ENCODE measurements around the gene LSM7. TPM values are rescaled to one million over a fixed set of nuclear protein-coding genes. Genes with fewer than 3 reads are reported as not detected.
A peak's percentile ranks its signal among the peaks of the same experiment; 100 is the strongest.

Gene LSM7
- total RNA-seq: 57.0 TPM

DNA sequence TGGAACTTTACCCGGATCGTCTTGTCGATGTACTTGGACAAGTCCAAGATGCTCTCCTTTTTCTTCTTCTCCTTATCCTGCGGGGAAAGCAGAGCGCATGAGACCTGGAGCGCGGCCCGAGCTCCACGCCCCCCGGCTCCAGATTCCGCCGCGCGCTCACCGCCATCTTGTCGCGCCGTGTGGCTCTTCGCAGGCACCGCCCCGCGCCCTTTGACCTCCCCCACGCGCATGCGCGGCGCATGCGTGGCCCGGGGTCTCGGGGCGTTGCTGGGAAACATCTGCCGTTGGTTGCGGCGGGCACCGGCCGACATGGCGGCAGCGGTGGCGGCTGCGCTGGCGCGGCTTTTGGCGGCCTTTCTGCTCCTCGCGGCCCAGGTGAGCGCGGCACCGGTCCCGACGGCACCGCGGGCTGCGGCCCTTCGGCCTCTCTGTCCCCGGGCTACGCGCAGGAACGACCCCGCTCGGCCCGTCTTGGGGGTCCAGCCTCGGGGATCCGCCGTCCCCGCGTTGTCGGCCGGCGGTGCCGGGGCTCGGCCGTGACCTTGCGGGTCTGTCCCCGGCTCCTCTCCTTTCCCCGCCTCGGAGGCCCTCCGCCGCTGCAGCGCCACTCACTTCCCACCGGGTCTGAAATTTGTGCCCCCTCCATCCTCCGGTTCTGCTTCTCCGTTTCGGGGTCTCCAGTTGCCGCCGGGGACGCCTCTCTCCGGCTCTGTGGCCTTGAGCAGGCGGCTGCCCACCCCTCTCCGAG, at the start of gene LSM7, which contains the start of gene SPPL2B:
LSM7 (minus strand) TSS at position 186 of the 748 bp plus-strand sequence; CDS start at position 166, 20 bp downstream.
SPPL2B (plus strand) TSS at position 284 of the 748 bp plus-strand sequence; CDS start at position 310, 26 bp downstream.
- DNase-seq: peak; percentile 75

DNA sequence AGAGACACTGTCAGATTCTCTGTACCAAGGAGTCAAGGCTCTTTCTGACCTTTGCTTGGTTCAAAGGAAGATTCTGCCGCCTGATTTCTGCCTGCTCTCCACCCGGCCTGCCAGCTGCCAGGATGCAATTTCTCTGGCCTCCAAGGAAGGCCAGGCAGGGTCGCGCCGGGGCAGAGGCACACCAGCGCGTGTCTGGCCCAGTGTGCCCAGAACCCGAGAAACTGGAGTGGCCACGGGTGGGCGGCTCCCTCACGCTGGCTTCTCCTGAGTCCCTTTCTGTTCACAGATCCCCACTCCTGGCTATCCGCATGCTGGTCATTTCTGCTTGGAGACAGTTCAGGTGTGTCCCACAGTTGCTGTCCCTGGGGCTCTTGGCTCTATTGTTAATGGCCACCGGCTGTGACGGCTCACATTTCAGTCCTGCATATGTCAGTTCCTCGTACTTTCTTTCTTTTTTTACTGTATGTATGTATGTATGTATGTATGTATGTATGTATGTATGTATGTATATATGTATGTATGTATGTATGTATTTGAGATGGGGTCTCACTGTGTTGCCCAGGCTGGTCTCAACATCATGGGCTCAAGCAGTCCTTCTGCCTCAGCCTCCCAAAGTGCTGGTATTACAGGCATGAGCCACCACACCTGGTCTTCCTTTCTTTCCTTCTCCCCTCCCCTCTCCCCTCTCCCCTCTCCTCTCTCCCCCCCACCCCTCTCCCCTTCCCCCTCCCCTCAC, 48.6 kb upstream of the LSM7 start:
- no peak for DNase-seq

DNA sequence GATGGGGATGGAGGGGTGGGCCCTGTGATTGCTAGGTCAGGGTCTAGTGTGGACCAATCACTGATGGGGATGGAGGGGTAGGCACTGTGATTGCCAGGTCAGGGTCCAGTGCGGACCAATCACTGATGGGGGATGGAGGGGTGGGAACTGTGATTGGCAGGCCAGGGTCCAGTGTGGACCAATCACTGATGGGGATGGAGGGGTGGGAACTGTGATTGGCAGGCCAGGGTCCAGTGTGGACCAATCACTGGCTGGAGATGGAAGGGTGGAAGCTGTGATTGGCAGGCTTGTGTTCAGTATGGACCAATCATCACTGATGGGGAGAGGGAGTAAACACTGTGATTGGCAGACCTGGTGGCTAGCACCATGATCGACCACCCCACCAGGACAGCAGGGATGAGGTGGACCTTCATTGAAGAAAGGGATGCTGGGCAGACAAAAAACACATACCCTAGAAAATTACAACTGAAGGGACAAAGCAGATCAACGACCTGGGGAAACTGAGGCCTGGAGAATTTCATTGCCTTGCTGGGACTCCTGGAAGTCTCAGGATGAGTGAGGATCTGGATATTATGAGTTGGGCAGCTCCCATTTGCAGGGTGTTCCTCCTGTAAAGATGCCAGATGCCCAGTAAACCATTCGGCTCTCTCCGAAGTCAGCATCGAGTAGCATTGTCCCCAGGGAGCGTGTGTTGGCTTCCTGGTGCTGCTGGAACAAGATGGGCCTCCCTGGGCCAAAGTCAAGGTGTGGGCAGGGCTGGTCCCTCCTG, 47.2 kb upstream of the LSM7 start:
- no peak for DNase-seq

DNA sequence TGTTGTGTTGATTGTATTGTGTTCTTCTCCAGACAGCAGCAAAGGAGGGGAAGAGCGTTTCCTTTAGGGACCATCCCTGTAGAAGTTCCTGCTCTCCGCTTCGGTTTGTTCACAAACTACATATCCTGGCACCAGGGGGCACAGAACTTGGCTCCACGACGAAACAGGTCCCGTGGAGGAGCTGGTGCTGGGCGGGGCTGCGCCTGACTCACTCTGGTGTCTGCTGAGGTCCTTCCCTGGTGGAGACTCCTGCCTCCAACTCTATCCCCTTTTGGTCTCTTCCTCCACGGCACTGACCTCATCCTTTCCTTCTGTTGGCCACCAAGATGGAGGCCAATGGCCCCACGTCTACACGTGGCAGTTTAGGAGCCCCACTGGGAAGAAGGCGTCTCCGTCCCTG, 46.4 kb upstream of the LSM7 start:
- DNase-seq: no peak

DNA sequence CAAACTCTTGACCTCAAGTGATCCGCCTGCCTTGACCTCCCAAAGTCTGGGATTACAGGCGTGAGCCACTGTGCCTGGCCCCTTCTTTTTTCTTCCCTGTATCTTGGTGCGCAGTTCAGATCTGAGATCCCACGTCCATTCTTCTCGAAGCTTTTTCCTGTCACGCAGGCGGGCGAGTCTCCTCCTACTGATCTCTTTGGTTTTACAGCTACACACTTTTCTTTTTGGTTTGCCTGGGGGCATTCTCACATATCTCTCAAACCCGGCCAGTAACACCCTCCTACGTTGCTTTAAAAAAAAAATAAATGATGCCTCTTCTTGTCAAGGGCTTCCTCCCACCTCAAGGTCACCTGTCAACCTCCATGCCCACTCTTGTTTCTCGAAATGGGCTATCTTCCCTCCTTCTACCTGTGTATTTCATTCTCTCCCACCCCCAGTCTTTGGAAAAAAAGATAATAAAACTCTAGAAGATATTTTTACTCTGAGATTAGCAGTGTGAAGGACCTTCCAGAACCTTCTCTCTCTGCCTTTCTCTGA, 43.8 kb upstream of the LSM7 start:
- no peak for DNase-seq

DNA sequence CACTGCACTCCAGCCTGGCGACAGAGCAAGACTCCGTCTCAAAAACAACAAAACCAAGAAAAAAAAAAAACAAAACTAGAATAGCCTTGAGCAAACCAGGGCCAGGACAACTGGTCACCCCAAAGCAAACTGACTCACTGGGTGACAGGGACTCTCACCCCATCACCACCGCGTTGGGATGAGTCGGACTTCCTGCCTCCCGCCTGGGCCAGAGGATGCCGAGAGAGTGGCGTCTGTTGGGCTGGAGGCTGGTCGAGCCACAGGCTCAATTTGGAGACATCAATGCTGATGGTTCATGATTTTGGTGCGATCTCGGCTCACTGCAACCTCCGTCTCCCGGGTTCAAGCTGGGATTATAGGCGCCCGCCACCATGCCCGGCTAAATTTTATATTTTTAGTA, 43.3 kb upstream of the LSM7 start:
- no peak for DNase-seq

DNA sequence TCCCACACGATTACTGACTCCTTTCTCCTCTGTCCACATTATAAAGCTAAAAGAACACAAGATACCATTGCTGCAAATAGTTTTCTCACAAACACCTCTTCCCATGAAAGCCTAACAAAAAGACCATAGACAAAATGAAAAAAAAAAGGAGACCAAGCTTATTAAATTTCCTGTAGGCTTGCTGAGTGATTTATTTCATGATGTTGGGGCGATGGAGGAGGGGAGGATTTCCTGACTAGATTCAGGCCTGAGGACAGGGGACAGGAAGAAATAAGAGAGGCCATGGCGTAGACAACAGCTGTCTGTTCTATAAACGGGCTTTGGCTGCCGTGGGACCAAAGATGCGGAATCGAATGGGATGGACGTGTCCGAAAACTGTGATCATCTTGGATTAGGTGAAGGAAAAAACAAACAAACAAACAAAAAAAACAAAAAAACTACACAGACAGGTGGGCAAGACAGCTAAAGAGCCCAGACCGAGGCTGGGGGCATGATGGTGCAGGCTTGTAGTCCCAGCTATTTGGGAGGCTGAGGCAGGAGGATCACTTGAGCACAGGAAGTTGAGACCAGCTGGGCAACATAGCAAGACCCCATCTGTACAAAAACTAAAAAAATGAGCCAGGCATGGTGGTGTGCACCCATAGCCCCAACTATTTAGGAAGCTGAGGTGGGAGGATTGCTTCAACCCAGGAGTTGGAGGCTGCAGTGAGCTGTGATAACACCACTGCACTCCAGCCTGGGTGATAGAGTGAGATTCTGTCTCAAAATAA, 37.0 kb upstream of the LSM7 start:
- DNase-seq: no peak

DNA sequence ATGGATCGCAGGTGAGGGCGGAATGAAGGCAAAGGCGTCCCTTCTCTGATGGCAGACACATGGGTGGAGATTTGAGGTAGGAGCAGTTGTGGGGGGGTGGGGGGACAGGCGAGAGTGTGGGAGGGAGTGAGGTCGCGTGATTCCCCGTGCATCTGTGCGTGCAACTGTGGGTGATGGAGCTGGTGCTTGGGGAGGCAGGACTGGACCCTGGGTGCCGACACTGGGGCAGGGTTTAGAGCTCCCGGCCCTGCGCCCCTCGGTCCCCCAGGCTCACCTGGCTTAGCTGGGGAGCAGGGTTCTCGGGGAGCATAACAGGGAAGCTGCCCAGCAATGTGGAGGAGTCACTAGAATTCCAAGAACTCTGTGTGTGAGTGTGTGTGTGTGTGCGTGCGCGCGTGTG, 35.0 kb upstream of the LSM7 start:
- DNase-seq: no peak

DNA sequence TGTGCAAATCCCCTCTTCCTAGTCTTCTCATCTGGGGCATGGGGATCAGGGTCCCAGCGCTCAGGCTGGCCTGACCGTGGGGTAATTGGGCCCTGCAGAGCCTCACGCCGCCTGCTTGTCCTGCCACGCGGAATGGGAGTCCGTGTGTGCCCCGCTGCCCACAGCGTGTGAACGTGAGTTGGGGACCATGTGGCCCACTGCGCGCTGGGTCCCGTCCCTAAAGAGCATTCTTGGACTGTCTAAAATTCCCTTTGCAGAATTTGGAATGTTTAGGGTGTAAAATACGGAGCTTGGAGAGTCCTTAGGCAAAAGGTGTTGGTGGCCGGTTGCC, 34.5 kb upstream of the LSM7 start:
- no peak for DNase-seq

DNA sequence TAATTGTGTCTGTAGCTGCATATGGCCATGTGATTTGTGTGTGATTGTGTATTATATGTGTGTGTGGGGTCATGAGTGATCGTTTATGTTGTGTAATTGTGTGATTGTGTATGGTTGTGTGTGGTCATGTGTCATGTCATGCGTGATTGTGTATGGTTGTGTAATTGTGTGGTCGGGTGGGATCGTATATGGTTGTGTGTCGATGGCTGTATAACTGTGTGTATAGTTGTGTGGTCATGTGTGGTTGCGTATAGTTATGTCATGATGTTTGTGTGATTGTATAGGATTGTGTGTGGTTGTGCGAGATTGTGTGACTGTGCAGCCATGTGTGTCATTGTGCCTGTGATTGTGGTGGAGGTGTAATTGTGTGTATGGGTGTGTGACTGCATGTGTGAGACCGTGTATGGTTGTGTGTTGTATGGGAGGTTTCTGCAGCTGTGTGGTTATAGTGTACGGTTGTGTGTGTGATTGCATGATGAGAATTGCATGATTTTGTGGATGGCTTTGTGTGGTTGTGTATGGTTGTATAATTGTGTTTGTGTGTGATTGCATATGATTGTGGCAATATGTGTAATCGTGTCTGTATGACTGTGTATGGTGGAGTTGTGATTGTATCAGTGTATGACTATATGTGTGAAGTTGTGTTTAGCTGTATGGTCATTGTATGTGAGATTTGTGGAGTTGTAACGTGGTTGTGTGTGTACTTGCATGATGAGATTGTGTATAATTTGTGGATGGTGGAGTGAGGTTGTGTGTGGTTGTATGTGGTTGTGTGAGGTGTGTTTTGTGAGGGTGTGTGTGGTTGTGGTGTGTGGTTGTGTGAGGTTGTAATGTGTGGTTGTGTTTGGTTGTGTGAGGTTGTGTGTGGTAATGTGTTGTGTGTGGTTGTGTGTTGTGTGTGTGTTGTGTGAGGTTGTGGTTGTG, 33.9 kb upstream of the LSM7 start:
- no peak for DNase-seq

DNA sequence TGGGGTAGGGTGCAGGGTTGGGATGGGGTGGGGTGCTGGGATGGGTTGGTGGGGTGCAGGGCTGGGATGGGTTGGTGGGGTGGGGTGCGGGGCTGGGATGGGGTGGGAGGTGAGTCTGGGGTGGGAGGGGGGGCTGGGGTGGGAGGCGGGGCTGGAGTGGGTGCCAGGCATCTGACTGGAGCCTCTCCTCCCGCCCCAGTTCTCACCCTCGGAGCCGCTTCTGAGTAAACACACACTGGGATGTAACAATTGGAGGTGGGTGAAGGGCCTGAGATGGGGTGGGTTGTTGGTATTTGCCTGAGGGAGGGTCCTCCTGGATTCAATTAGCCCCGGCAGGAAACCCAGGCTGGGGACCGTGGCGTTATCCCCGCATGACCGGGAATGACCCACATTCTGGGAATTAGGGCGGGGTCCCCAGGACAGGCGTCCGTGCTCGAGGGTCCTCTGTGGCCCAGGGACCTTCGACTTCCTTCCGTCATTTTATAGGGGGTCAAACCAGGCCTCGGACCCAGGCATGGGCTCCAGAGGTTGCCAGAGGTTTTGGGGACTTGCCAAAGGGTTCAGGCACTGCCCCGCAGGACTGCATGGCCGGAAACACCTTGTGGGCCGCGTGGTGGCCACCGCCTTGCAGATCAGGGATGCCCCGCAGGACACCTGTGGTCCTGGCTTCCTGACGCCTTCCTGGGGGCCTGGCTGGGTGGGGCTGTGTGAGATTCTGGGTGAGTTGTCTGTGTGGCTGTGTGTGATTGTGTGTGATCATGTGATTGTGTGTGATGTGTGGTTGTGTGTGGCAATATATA, 33.1 kb upstream of the LSM7 start:
- DNase-seq: no peak

DNA sequence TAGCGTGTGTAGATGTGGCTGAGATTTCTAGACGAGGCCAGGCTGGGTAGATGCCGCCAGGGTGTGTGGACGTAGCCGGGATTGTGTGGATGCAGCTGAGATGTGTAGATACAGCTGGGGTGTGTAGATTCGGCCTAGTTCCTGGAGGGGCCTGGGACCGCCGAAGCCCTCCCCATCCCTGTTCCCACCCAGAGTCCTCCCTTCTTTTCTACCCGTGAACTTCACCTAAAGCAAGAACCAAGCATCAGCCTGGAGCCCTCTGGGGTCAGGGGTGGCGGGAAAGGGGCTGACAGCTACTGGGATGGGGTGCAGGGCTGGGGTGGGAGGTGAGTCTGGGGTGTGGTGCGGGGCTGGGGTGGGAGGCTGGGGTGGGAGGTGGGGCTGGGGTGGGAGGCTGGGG, 32.4 kb upstream of the LSM7 start:
- no peak for DNase-seq

DNA sequence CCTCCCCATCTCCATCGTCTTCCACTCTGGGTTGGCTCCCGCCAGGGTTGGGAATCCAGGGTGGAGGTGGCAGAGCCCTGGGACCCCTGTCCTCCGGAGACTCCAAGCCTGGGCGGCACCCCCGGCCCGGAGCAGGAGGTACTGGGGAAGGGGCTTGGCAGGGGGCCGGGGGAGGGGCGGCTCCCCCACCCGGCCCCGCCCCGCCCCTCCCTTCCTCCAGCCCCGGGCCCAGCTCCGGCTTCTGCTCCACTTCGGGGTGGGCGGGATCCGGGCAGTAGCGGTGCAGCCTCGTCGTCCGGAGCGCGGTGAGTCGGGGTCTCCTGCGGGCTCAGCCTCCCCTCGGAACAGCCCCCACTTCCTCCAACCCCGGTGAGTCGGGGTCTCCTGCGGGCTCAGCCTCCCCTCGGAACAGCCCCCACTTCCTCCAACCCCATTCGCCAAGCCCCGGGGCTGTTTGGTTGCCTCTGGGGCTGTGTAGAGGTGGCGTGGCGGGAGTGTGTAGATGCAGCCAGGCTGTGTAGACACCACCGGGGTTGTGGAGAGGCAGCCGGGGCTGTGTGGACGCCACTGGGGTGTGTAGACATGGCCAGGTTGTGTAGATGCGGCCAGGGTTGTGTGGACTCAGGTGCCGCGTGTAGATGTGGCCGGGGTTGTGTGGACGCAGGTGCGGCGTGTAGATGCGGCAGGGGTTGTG, 31.8 kb upstream of the LSM7 start, which contains the start of gene TMPRSS9:
TMPRSS9 (plus strand) TSS at position 274 of the 694 bp plus-strand sequence. CDS start 29,521 bp downstream, outside the sequence.
- no peak for DNase-seq

DNA sequence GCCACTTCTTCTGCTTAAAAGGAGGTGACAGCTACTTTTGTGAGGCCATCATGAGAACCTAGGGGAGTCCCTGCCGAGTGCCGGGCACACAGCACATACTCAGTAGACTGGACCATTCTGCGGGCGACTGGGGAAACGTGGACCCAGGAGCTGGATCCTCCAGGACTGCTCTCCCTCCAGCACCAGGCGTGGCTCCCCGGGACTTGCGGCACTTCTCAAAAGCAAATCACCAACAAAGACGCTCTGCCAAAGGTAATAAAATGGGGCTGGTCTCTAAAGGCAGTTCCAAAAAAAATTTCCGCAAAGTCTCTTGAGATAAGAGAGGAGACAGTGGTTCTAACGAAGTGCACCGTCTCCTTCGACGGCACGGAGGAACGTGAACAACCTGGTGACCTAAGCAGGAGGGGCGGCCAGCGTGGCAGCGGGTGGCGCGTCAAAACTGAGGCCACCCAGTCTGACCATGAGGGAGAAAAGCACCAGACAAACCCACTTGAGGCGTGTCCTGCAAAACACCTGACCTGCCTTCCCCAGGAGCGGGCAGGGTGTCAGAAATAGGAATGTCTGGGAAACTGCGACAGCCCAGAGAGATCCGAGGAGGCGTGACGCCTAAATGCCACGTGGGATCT, 30.3 kb upstream of the LSM7 start:
- DNase-seq: no peak

DNA sequence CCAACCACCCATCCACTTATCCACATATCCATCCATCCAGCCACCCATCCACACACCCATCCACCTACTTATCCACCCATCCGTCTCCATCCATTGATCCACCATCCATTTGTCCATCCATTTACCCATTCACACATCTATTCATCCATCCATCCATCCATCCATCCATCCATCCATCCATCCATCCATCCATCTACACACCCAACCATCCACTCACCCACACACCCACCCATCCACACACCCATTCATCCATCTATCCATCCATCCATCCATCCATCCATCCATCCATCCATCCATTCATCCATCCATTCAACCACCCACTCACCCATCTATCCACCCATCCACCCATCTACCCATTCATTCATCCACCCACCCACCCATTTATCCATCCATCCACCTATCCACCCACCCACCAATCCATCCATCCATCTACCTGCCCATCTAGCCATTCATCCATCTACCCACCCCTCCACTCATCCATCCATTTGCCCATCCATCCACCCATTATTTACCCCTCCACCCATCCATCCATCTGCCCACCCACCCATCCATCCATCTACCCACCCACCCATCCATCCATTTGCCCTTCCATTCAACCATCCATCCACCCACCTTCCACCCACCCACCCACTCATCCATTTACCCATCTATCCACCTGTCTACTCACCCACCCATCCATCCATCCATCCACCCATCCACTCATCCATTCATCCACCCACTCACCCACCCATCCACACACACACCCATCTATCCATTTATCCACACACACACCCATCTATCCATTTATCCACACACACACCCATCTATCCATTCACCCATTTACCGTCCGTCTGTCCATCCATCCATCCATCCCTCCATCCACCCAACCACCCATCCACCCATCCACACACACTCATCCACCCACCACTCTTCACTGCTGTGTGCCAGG, 29.2 kb upstream of the LSM7 start:
- DNase-seq: no peak

DNA sequence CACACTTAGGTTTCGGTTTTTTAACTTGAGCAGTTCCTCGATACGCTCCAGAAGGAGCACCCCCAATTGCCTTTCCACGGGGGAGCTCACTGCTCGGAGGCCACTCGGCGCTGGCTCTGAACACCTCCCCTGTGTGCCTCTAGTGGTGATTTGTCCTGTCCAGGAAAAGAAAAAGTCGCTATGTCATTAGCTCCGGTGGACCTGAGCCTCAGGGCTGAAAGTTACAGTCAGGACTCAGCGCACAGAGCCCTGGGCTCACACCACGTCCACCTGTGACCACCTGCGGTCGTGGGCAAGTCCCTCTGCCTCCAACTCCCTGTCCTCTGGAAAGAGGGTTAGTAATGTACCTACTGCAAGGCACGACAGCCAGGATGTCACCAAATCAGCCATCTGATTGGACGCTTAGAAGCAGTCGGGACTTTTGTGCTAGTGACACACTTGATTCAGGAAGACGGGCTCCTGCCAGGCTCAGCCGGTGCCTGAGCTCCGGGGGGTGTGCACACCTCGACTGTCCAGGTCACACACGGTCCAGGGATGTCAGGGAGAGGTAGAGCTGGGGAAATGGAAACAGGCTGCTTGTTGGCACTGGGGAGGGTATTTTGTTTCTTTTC, 27.8 kb upstream of the LSM7 start:
- DNase-seq: no peak

Measured in skin of body (tissue), 2 donors.